Mesothelial cell of epicardium (in vitro differentiated cells): ENCODE data around the gene CLCN6. TPM values are rescaled to one million over a fixed set of nuclear protein-coding genes. Genes with fewer than 3 reads are reported as not detected.
A peak's percentile ranks its signal among the peaks of the same experiment; 100 is the strongest.

Experiments used
- DNase-seq, 2 experiments: peaks; one replicate each; pipeline ENCODE4 v3.0.0; 2021; ENCODE audit warnings: low spot score in 2 of 2; ENCODE audit not compliant: unreplicated experiment in 2 of 2
- H3K27ac Mint-ChIP-seq: 2 replicates; pipeline ENCODE4 v1.8.0; 2021; ENCODE audit warnings: mixed read lengths
- H3K27me3 Mint-ChIP-seq: 2 replicates; pipeline ENCODE4 v1.8.0; 2021; ENCODE audit warnings: low read depth, mixed read lengths
- H3K36me3 Mint-ChIP-seq: 2 replicates; pipeline ENCODE4 v1.8.0; 2021; ENCODE audit warnings: mixed read lengths
- H3K4me1 Mint-ChIP-seq: 2 replicates; pipeline ENCODE4 v1.8.0; 2021; ENCODE audit warnings: mixed read lengths
- H3K4me3 Mint-ChIP-seq: 2 replicates; pipeline ENCODE4 v1.8.0; 2021; ENCODE audit warnings: mild to moderate bottlenecking, moderate library complexity, mixed read lengths
- H3K9me3 Mint-ChIP-seq: 2 replicates; pipeline ENCODE4 v1.8.0; 2021; ENCODE audit warnings: mixed read lengths
- total RNA-seq: library from RNA; stranded (reverse); gene quantifications from 3 replicates; pipeline ENCODE4 v1.2.1, GENCODE V29; 2021
- TF ChIP-seq, protein P1 (sequence below): fragments of 200-600 bp; sonication (generic); IDR thresholded peaks from one replicate; pipeline ENCODE4 v1.5.0; 2021; ENCODE audit warnings: antibody characterized with exemption; ENCODE audit not compliant: unreplicated experiment

The CLCN6 gene
- total RNA-seq, 1 donor from 2014 or later, result 30.3 TPM

DNA sequence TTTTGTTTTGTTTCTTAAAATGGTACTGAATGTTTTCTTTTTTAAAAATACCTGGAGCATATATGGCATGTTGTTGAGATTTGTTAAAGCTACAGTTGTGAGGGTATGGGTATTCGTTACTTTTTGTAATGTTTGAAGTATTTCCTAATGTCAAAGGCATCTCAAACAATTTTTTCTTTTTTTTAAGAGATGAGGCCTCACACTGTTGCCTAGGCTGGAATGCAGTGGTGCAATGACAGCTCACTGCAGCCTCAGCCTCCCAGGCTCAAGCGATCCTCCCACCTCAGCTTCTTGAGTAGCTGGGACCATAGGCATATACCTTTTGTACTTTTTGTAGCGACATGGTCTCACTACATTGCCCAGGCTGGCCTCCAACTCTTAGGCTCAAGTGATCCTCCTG is 16.1 kb downstream of the CLCN6 start:
- Mint-ChIP-seq H3K4me3 (no peak overlapping the region), H3K4me1 (peaks cover 4% of the 10 kb centered on the region), H3K9me3 (no peaks in the 10 kb centered on the region), H3K36me3 (peaks cover 29% of the 10 kb centered on the region), H3K27me3 (no peaks in the 10 kb centered on the region), H3K27ac (peak overlapping the region; percentile 64)
- DNase-seq, result no peak
- TF ChIP-seq, protein P1, sequence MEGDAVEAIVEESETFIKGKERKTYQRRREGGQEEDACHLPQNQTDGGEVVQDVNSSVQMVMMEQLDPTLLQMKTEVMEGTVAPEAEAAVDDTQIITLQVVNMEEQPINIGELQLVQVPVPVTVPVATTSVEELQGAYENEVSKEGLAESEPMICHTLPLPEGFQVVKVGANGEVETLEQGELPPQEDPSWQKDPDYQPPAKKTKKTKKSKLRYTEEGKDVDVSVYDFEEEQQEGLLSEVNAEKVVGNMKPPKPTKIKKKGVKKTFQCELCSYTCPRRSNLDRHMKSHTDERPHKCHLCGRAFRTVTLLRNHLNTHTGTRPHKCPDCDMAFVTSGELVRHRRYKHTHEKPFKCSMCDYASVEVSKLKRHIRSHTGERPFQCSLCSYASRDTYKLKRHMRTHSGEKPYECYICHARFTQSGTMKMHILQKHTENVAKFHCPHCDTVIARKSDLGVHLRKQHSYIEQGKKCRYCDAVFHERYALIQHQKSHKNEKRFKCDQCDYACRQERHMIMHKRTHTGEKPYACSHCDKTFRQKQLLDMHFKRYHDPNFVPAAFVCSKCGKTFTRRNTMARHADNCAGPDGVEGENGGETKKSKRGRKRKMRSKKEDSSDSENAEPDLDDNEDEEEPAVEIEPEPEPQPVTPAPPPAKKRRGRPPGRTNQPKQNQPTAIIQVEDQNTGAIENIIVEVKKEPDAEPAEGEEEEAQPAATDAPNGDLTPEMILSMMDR, result no peak

DNA sequence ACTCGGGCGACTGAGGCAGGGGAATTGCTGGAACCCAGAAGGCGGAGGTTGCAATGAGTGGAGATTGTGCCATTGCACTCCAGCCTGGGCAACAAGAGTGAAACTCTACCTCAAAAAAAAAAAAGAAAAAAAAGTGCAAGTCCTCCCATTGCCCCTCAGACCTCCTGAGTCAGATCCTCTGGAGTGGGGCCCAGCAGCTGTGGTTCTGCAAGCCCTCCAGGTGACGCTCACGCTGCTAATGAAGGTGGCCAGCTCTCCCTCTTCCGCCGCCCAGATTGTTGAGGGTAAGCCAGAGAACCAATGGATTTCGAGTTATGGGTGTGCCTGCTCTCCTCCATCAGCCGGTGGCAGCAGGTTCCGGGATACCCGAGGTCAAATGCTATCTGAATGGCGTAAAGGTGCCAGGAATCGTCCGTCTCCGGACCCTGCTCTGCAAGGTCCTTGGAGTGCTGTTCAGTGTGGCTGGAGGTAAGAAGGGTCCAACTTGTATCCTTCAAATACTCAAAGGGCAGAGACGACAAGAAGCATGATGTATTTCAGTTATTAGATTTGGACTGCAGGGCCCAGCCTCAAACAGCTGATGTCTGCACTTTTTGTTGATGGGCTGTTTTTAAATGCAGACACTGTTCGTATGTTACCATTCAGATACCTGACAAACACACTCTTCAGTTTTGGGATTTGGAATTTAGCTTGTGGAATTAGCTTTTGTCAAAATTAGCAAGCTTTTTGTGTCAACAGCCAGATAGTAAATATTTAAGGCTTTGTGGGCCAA is 17.6 kb downstream of the CLCN6 start:
- H3K9me3 Mint-ChIP-seq, result no peaks in the 10 kb centered on the region
- H3K4me3 Mint-ChIP-seq, result no peak overlapping the region
- peaks cover 33% of the 10 kb centered on the region for H3K36me3 Mint-ChIP-seq
- DNase-seq, result no peak
- H3K27ac Mint-ChIP-seq, result no peak overlapping the region
- no peaks in the 10 kb centered on the region for H3K27me3 Mint-ChIP-seq
- peaks cover 4% of the 10 kb centered on the region for H3K4me1 Mint-ChIP-seq
- TF ChIP-seq, protein P1, result no peak

DNA sequence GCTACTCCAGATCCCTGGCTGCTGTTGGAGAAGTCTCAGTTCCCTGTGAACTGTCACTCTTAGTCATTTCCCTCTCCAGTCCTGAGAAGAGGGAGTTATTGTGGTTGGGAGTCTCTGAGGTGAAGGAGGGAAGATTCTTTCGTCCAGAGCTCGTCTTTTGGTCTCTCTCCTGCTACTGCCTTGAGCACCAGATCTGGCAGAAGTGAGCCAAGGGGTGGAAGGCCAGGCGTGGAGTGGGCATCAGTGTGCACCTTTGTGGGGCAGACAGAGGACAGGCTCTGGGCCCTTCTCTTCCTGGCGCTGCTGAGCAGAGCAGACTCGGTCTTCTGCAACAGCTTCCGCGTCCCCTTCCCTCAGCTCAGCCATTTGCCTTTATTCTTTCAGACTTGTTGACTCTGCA is 19.1 kb downstream of the CLCN6 start:
- TF ChIP-seq, protein P1, result no peak
- no peak for DNase-seq
- Mint-ChIP-seq H3K4me3 (no peak overlapping the region), H3K9me3 (no peaks in the 10 kb centered on the region), H3K36me3 (peaks cover 36% of the 10 kb centered on the region), H3K27ac (no peak overlapping the region), H3K27me3 (no peaks in the 10 kb centered on the region), H3K4me1 (peaks cover 4% of the 10 kb centered on the region)

DNA sequence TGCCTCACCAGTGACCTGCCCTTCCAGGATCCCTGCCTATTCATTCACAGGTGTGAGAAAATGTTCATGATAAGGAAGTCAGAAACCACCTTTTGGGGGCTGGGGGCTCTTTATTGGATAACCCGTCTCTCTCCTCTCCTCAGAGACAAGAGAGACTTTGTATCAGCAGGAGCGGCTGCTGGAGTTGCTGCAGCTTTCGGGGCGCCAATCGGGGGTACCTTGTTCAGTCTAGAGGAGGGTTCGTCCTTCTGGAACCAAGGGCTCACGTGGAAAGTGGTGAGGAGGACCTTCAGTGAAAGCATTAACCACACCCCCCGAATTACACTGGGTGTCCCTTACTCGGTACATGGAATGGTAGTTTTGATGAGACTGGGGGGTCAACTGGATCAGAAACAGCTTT is 21.0 kb downstream of the CLCN6 start:
- no peaks in the 10 kb centered on the region for H3K4me1 Mint-ChIP-seq
- H3K27ac Mint-ChIP-seq, result no peak overlapping the region
- peaks cover 36% of the 10 kb centered on the region for H3K36me3 Mint-ChIP-seq

DNA sequence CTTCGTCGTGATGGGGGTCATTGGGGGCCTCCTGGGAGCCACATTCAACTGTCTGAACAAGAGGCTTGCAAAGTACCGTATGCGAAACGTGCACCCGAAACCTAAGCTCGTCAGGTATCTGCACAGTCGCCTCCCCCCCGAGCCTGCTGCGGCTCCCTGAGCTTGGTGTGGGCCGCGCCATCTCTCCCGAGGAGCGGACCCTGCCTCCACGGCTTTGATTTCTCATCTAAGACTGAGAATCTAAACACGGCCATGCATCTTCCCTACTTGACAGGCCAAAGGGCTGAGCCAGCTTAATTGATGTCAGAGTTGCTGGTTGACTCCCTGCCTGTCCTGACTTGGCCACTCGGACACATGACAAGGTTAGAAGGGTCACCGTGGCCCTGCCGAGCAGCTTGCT is 22.5 kb downstream of the CLCN6 start:
- no peak overlapping the region for H3K27ac Mint-ChIP-seq
- no peak for DNase-seq
- TF ChIP-seq, protein P1, result no peak
- H3K27me3 Mint-ChIP-seq, result no peaks in the 10 kb centered on the region
- no peaks in the 10 kb centered on the region for H3K4me1 Mint-ChIP-seq
- no peaks in the 10 kb centered on the region for H3K9me3 Mint-ChIP-seq
- peaks cover 35% of the 10 kb centered on the region for H3K36me3 Mint-ChIP-seq
- no peak overlapping the region for H3K4me3 Mint-ChIP-seq

More for the DNA sequence above, 21.0 kb downstream of the CLCN6 start:
- no peak for DNase-seq
- Mint-ChIP-seq H3K27me3 (no peaks in the 10 kb centered on the region), H3K4me3 (no peak overlapping the region), H3K9me3 (no peaks in the 10 kb centered on the region)
- TF ChIP-seq, protein P1, result no peak
